Pancreas (tissue), 10 donors: Measurements from ENCODE around the gene RASSF3. TPM values are rescaled to one million over a fixed set of nuclear protein-coding genes. Genes with fewer than 3 reads are reported as not detected.
A peak's percentile ranks its signal among the peaks of the same experiment; 100 is the strongest.

Experiments used
- ATAC-seq, 4 donors: fragments of 200-7000 bp; cut with Tn5 transposase; one replicate each; pipeline versions ENCODE4 v1.8.0 to v1.9.1; 2020; ENCODE audit warnings: mild to moderate bottlenecking in 4 of 4, moderate library complexity in 4 of 4
- DNase-seq, 6 donors: peaks; one replicate each; pipeline ENCODE4 v3.0.0-alpha.2; 2020
- FAIRE-seq: peaks from 2 replicates; lab custom pipeline; 2012; peaks lifted over from hg19 to GRCh38; lab: Jason Lieb, UNC
- H3K27ac ChIP-seq, 4 donors: fragments of 200-600 bp; sonication (generic); 1 replicate in 3 of 4; 2 replicates in 1 of 4; pipeline versions ENCODE4 v1.5.0 to v1.8.0; 2020
- H3K27me3 ChIP-seq, 4 donors: fragments of 200-600 bp; one replicate each; pipeline ENCODE4 v1.8.0; 2021
- H3K36me3 ChIP-seq, 3 donors: fragments of 200-600 bp; sonication (generic) in 1 of 3; one replicate each; pipeline versions ENCODE4 v1.5.0 to v1.8.0; 2020 to 2021
- H3K4me1 ChIP-seq, 3 donors: fragments of 200-600 bp; one replicate each; pipeline ENCODE4 v1.8.0; 2021
- H3K4me3 ChIP-seq, 4 donors: fragments of 200-600 bp; sonication (generic) in 2 of 4; one replicate each; pipeline versions ENCODE4 v1.5.0 to v1.8.0; 2020 to 2021
- H3K9me3 ChIP-seq, 4 donors: fragments of 200-600 bp; one replicate each; pipeline ENCODE4 v1.8.0; 2021
- CTCF ChIP-seq, 4 donors: fragments of 200-600 bp; sonication (generic) in 3 of 4; IDR thresholded peaks; one replicate each; pipeline versions ENCODE4 v1.5.0 to v1.8.0; 2021; ENCODE audit warnings: antibody characterized with exemption in 4 of 4
- WGBS, 2 donors: extraction: QIAGEN DNeasy Blood & Tissue Kit; methylation state at CpG; one replicate each; pipeline ENCODE4 v1.1.7; 2013; 5-methylcytosine and 5-hydroxymethylcytosine counted together
- intact Hi-C, 3 donors: fragments of 100-400 bp; cut with DNase I; formaldehyde crosslinking; loops; one replicate each; pipeline versions ENCODE4 v1.11.1 to v1.14.2; 2022
- polyA plus RNA-seq, 2 donors: library from polyadenylated mRNA; stranded (reverse); fragments of 200-250 nt; gene quantifications; one replicate each; pipeline ENCODE4 v1.2.3, GENCODE V29; 2013
- total RNA-seq, 6 donors: library from RNA; stranded (reverse); fragmentation: NEBNext Ultra II Directional in 4 of 6; extraction: Animal tissue kit (Norgen Biotek cat#: 25700) in 4 of 6; gene quantifications; one replicate each; pipeline versions ENCODE4 v1.2.1 to v1.2.4, GENCODE V29; 2021 to 2023
- donor health status: healthy with polysubstance abuse.
- donor health status: DM: no; HTN: no; CAD: no; lungs with moderate emphysema.
- donor health status: DM: no; HTN: no; CAD: no.
- donor health status: control.
- donor health status: control.
- donor health status: Bipolar disorder and iron deficiency.
- donor health status: DM: yes; HTN: yes; CAD: no.
- donor health status: DM: no; HTN: no; CAD: no.
- donor health status: DM: no; HTN: no; CAD: no.
- donor health status: DM: yes; HTN: yes; CAD: no.

RASSF3 gene
- total and polyA plus RNA-seq, 8 donors: 5.2 to 36.5 (median 21.5) TPM

GRCh38 chr12:64655141-64655540 lies 44.8 kb downstream of the RASSF3 start:
- FAIRE-seq (no peak), ATAC-seq (peak in 1 of 4 donors; percentile 11), DNase-seq (no peak)
- Histone ChIP-seq H3K27me3 (no peaks in the 10 kb centered on the region), H3K9me3 (no peaks in the 10 kb centered on the region), H3K36me3 (no peaks in the 10 kb centered on the region), H3K27ac (no peak overlapping the region), H3K4me3 (no peak overlapping the region), H3K4me1 (peaks cover 19 to 54% (median 32%) of the 10 kb centered on the region in 3 donors)
- no peak for TF ChIP-seq CTCF (IDR thresholded peaks at IDR 0.05)
- WGBS, 2 donors: 38 to 49% methylated on average over 3 of the region's 3 CpGs
- intact Hi-C loops: no loop called here

- DNase-seq (peak in 3 of 6 donors; percentile 29 to 59 (median 29)), FAIRE-seq (no peak), ATAC-seq (peak; percentile 80 to 87 (median 84))
- intact Hi-C loops: no loop called here
- no peak for TF ChIP-seq CTCF (IDR thresholded peaks at IDR 0.05)
- Histone ChIP-seq H3K27ac (peak overlapping the region in 2 of 4 donors; percentile 17 to 35), H3K9me3 (no peaks in the 10 kb centered on the region), H3K4me3 (no peak overlapping the region), H3K27me3 (no peaks in the 10 kb centered on the region), H3K36me3 (no peaks in the 10 kb centered on the region), H3K4me1 (peaks cover 19 to 48% (median 36%) of the 10 kb centered on the region in 3 donors)
- WGBS, 2 donors: 23 to 24% methylated on average over 1 of the region's 1 CpG
Observed at GRCh38 chr12:64656429-64656828, 46.1 kb downstream of the RASSF3 start.

- Histone ChIP-seq H3K36me3 (no peaks in the 10 kb centered on the region), H3K27me3 (no peaks in the 10 kb centered on the region), H3K9me3 (no peaks in the 10 kb centered on the region), H3K4me1 (peaks cover 19 to 47% (median 36%) of the 10 kb centered on the region in 3 donors), H3K4me3 (no peak overlapping the region), H3K27ac (peak overlapping the region in 2 of 4 donors; percentile 1 to 32)
- intact Hi-C loops: no loop called here
- DNase-seq (no peak), ATAC-seq (peak in 1 of 4 donors; percentile 48), FAIRE-seq (no peak)
- 37 to 46% methylated on average over 3 of the region's 3 CpGs for WGBS, 2 donors
- no peak for TF ChIP-seq CTCF (IDR thresholded peaks at IDR 0.05)
Observed at GRCh38 chr12:64658892-64659481, 48.7 kb downstream of the RASSF3 start.

- H3K4me3 ChIP-seq: no peak overlapping the region
- 86 to 88% methylated on average over 6 of the region's 6 CpGs for WGBS, 2 donors
- H3K4me1 ChIP-seq: peaks cover 25 to 50% (median 36%) of the 10 kb centered on the region in 3 donors
Observed at GRCh38 chr12:64660237-64661018, 50.1 kb downstream of the RASSF3 start.

More at GRCh38 chr12:64660237-64661018, 50.1 kb downstream of the RASSF3 start:
- FAIRE-seq (no peak), DNase-seq (no peak), ATAC-seq (no peak)
- H3K9me3 ChIP-seq: no peaks in the 10 kb centered on the region
- H3K36me3 ChIP-seq: no peaks in the 10 kb centered on the region
- H3K27ac ChIP-seq: peak overlapping the region in 1 of 4 donors; percentile 7
- no peaks in the 10 kb centered on the region for H3K27me3 ChIP-seq
- intact Hi-C loops: no loop called here
- TF ChIP-seq CTCF (IDR thresholded peaks at IDR 0.05): no peak
